AG09319 (cell line): ENCODE results near the gene SERINC3.

Experiments used
- DNase-seq: peaks from one replicate; pipeline ENCODE4 v3.0.0-alpha.2; 2010; ENCODE audit warnings: low read depth; ENCODE audit errors: extremely low read depth
- CTCF ChIP-seq: IDR thresholded peaks from 2 replicates; pipeline ENCODE4 v1.5.1; 2011; ENCODE audit warnings: low read depth, mild to moderate bottlenecking, inconsistent platforms, low read length, moderate library complexity

Gene SERINC3

GRCh38 chr20:44448753-44449546 is 72.9 kb downstream of the SERINC3 start:
- DNase-seq, result no peak
- peak; percentile 7 for TF ChIP-seq CTCF

GRCh38 chr20:44447827-44448419 is 73.9 kb downstream of the SERINC3 start:
- DNase-seq, result no peak
- no peak for TF ChIP-seq CTCF
